K562 (cell line): Measurements from ENCODE around the gene USP13. TPM values are rescaled to one million over a fixed set of nuclear protein-coding genes. Genes with fewer than 3 reads are reported as not detected.

Source experiments
- CBX2 ChIP-seq: fragments of 200-600 bp; sonication (generic); IDR thresholded peaks from one replicate; pipeline ENCODE4 v1.6.1; 2012; ENCODE audit warnings: mild to moderate bottlenecking, low read length, inconsistent platforms; ENCODE audit not compliant: insufficient read depth, poor library complexity, severe bottlenecking
- CBX3 ChIP-seq, 2 experiments: IDR thresholded peaks; 1 replicate in 1 of 2; 2 replicates in 1 of 2; pipeline ENCODE4 v1.6.1; 2012; ENCODE audit warnings: inconsistent platforms in 2 of 2, low read length in 2 of 2, borderline replicate concordance in 1 of 2, control low read depth in 1 of 2
- GABPB2 ChIP-seq: fragments of 250-450 bp; sonication (Bioruptor Pico); conservative IDR thresholded peaks from 2 replicates; pipeline ENCODE4 v1.5.1; 2021; ENCODE audit warnings: mild to moderate bottlenecking
- HMG20A ChIP-seq: fragments of 450-650 bp; formaldehyde crosslinking; conservative IDR thresholded peaks from 2 replicates; pipeline ENCODE4 v1.4.0; 2020; ENCODE audit warnings: mild to moderate bottlenecking, mixed read lengths
- KHSRP ChIP-seq: fragments of 450-650 bp; IDR thresholded peaks from 2 replicates; pipeline ENCODE4 v1.6.1; 2017
- NRF1 ChIP-seq, 2 experiments: fragments of 450-650 bp; IDR thresholded peaks in 1 of 2; conservative IDR thresholded peaks in 1 of 2; 2 replicates each; pipeline ENCODE4 v1.6.1; 2014; ENCODE audit warnings: mild to moderate bottlenecking in 2 of 2
- POLR2G ChIP-seq: fragments of 200-400 bp; formaldehyde crosslinking; IDR thresholded peaks from 2 replicates; pipeline ENCODE4 v1.6.1; 2017; ENCODE audit warnings: low read depth, mild to moderate bottlenecking, antibody characterized with exemption, low read length, moderate library complexity
- YY1 ChIP-seq, 3 experiments: IDR thresholded peaks; 2 replicates each; pipeline ENCODE4 v1.6.1; 2011; ENCODE audit warnings: low read length in 2 of 3, mild to moderate bottlenecking in 2 of 3, moderate library complexity in 2 of 3, borderline replicate concordance in 1 of 3, control low read depth in 1 of 3, low read depth in 1 of 3; ENCODE audit not compliant: insufficient read depth in 3 of 3, insufficient replicate concordance in 2 of 3, control insufficient read depth in 1 of 3, insufficient read length in 1 of 3; ENCODE audit errors: extremely low read depth in 1 of 3
- ZNF184 ChIP-seq: sonication (generic); formaldehyde crosslinking; IDR thresholded peaks from 2 replicates; pipeline ENCODE4 v1.5.0; 2020; ENCODE audit warnings: missing genetic modification reagents
- ZNF274 ChIP-seq: IDR thresholded peaks from 2 replicates; pipeline ENCODE4 v1.6.1; 2011; ENCODE audit warnings: low read depth, mild to moderate bottlenecking, low read length, moderate library complexity, borderline replicate concordance
- ZNF584 ChIP-seq: fragments of 200-800 bp; sonication (Bioruptor generic); IDR thresholded peaks from 2 replicates; pipeline ENCODE4 v1.6.1; 2016; ENCODE audit warnings: low read depth, mild to moderate bottlenecking, missing genetic modification characterization, missing compliant biosample characterization
- ZNF717 ChIP-seq: fragments of 250-450 bp; sonication (Bioruptor Pico); IDR thresholded peaks from 2 replicates; pipeline ENCODE4 v1.5.0; 2021
- polyA plus RNA-seq, 8 experiments: library from polyadenylated mRNA; depleted of rRNA in 4 of 8; stranded (reverse) in 5 of 8; unstranded in 3 of 8; fragments of >200 nt; fragmentation: Nextera tagmentation in 2 of 8; fragmentation: Illumina TruSeq in 1 of 8; extraction: Ambion mirVana in 2 of 8; extraction: Trizol in 1 of 8; gene quantifications; 2 replicates each; pipeline versions ENCODE4 v1.2.1 to v1.2.3, GENCODE V29; 2011 to 2014; ENCODE audit warnings: inconsistent platforms in 1 of 8, missing spikeins in 1 of 8
- total RNA-seq, 7 experiments: library from RNA; depleted of rRNA in 6 of 7; stranded (reverse); fragments of >200 nt in 6 of 7; fragmentation: Illumina TruSeq in 2 of 7; extraction: Trizol in 2 of 7; gene quantifications; 2 replicates each; pipeline versions ENCODE4 v1.2.1 to v1.2.3, GENCODE V29; 2011 to 2021; ENCODE audit warnings: low replicate concordance in 1 of 7
- TF ChIP-seq, protein P1 (sequence below), 2 experiments: fragments of 150-350 bp in 1 of 2; IDR thresholded peaks; 2 replicates each; pipeline ENCODE4 v1.6.1; 2012 to 2016; ENCODE audit warnings: low read depth in 2 of 2, low read length in 2 of 2, mild to moderate bottlenecking in 1 of 2, moderate library complexity in 1 of 2
- TF ChIP-seq, protein P2 (sequence below): IDR thresholded peaks from 3 replicates; pipeline ENCODE4 v1.6.1; 2011; ENCODE audit warnings: borderline replicate concordance, mild to moderate bottlenecking; ENCODE audit not compliant: insufficient read length, insufficient read depth
- TF ChIP-seq, protein P3 (sequence below): fragments of 250-450 bp; sonication (Bioruptor Pico); IDR thresholded peaks from 2 replicates; pipeline ENCODE4 v1.4.0; 2020
- TF ChIP-seq, protein P4 (sequence below): sonication (generic); formaldehyde crosslinking; IDR thresholded peaks from 2 replicates; pipeline ENCODE4 v1.8.0; 2022; ENCODE audit warnings: mild to moderate bottlenecking, missing genetic modification reagents

Gene USP13
- total and polyA plus RNA-seq, 9 of the 15 experiments (the other 6 are each of a cell fraction or from before 2014, with no cell fraction given), result 0.11 to 2.3 (median 0.51) TPM

DNA sequence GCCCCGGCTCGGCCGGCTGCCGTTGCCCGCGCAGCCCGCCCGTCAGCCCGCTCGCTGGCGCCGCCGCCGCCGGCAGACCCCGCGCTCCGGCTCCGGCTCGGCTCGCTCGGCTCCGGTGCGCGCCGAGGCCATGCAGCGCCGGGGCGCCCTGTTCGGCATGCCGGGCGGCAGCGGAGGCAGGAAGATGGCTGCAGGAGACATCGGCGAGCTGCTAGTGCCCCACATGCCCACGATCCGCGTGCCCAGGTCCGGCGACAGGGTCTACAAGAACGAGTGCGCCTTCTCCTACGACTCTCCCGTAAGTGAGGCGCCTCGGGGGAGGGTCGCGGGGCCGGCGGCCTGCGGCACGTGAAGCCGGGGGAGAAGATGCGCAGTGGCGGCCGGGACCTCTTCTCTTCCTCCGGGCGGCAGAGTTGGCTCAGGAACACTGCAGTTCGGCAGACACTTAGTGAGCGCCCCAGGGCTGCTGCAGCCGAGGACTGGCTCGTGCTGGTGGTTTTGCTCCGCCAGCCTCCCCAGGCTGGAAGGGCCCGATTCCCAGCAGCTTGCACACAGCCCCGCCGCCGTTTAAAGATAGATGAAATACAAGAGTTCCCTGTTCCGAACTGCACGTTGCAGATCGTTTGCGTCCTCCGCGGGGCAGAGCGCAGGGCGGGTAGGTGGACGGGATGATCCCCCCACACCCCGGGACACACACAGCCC lies 407 bp downstream of the USP13 start (continued):
- TF ChIP-seq, protein P1, sequence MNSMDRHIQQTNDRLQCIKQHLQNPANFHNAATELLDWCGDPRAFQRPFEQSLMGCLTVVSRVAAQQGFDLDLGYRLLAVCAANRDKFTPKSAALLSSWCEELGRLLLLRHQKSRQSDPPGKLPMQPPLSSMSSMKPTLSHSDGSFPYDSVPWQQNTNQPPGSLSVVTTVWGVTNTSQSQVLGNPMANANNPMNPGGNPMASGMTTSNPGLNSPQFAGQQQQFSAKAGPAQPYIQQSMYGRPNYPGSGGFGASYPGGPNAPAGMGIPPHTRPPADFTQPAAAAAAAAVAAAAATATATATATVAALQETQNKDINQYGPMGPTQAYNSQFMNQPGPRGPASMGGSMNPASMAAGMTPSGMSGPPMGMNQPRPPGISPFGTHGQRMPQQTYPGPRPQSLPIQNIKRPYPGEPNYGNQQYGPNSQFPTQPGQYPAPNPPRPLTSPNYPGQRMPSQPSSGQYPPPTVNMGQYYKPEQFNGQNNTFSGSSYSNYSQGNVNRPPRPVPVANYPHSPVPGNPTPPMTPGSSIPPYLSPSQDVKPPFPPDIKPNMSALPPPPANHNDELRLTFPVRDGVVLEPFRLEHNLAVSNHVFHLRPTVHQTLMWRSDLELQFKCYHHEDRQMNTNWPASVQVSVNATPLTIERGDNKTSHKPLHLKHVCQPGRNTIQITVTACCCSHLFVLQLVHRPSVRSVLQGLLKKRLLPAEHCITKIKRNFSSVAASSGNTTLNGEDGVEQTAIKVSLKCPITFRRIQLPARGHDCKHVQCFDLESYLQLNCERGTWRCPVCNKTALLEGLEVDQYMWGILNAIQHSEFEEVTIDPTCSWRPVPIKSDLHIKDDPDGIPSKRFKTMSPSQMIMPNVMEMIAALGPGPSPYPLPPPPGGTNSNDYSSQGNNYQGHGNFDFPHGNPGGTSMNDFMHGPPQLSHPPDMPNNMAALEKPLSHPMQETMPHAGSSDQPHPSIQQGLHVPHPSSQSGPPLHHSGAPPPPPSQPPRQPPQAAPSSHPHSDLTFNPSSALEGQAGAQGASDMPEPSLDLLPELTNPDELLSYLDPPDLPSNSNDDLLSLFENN (IDR thresholded peaks at IDR 0.05; ENCODE audit: low read depth in 2 of 2, low read length in 2 of 2), result no peak
- TF ChIP-seq CBX3 (IDR thresholded peaks at IDR 0.05; ENCODE audit: borderline replicate concordance in 1 of 2, low read length in 2 of 2) (no peak), ZNF584 (CRISPR knock-in tag) (no peak), KHSRP (no peak), ZNF717 (CRISPR knock-in tag) (no peak), ZNF274 (no peak), CBX2 (no peak), NRF1 (conservative IDR thresholded peaks at IDR 0.05 in 1 of 2, IDR thresholded peaks at IDR 0.05 in 1 of 2) (peak; percentile 51 to 64), POLR2G (peak; percentile 60), YY1 (IDR thresholded peaks at IDR 0.05; ENCODE audit: borderline replicate concordance in 1 of 3, control insufficient read depth in 1 of 3, extremely low read depth in 1 of 3, insufficient read depth in 3 of 3, insufficient read length in 1 of 3, insufficient replicate concordance in 2 of 3, low read depth in 1 of 3, low read length in 2 of 3) (peak in 2 of 3 experiments; percentile 30 to 52), GABPB2 (CRISPR knock-in tag) (no peak), ZNF184 (no peak), HMG20A (CRISPR knock-in tag) (no peak)
- TF ChIP-seq, protein P2, sequence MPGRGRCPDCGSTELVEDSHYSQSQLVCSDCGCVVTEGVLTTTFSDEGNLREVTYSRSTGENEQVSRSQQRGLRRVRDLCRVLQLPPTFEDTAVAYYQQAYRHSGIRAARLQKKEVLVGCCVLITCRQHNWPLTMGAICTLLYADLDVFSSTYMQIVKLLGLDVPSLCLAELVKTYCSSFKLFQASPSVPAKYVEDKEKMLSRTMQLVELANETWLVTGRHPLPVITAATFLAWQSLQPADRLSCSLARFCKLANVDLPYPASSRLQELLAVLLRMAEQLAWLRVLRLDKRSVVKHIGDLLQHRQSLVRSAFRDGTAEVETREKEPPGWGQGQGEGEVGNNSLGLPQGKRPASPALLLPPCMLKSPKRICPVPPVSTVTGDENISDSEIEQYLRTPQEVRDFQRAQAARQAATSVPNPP, result no peak
- TF ChIP-seq, protein P3, sequence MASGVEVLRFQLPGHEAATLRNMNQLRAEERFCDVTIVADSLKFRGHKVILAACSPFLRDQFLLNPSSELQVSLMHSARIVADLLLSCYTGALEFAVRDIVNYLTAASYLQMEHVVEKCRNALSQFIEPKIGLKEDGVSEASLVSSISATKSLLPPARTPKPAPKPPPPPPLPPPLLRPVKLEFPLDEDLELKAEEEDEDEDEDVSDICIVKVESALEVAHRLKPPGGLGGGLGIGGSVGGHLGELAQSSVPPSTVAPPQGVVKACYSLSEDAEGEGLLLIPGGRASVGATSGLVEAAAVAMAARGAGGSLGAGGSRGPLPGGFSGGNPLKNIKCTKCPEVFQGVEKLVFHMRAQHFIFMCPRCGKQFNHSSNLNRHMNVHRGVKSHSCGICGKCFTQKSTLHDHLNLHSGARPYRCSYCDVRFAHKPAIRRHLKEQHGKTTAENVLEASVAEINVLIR, result no peak
- TF ChIP-seq, protein P4, sequence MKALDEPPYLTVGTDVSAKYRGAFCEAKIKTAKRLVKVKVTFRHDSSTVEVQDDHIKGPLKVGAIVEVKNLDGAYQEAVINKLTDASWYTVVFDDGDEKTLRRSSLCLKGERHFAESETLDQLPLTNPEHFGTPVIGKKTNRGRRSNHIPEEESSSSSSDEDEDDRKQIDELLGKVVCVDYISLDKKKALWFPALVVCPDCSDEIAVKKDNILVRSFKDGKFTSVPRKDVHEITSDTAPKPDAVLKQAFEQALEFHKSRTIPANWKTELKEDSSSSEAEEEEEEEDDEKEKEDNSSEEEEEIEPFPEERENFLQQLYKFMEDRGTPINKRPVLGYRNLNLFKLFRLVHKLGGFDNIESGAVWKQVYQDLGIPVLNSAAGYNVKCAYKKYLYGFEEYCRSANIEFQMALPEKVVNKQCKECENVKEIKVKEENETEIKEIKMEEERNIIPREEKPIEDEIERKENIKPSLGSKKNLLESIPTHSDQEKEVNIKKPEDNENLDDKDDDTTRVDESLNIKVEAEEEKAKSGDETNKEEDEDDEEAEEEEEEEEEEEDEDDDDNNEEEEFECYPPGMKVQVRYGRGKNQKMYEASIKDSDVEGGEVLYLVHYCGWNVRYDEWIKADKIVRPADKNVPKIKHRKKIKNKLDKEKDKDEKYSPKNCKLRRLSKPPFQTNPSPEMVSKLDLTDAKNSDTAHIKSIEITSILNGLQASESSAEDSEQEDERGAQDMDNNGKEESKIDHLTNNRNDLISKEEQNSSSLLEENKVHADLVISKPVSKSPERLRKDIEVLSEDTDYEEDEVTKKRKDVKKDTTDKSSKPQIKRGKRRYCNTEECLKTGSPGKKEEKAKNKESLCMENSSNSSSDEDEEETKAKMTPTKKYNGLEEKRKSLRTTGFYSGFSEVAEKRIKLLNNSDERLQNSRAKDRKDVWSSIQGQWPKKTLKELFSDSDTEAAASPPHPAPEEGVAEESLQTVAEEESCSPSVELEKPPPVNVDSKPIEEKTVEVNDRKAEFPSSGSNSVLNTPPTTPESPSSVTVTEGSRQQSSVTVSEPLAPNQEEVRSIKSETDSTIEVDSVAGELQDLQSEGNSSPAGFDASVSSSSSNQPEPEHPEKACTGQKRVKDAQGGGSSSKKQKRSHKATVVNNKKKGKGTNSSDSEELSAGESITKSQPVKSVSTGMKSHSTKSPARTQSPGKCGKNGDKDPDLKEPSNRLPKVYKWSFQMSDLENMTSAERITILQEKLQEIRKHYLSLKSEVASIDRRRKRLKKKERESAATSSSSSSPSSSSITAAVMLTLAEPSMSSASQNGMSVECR (CRISPR knock-in tag), result 0 out of 2 replicates have a peak, but pooled peaks have one; percentile 49
